Metanephros (tissue), 1 donor: Measurements from ENCODE around the gene ANKRD33. TPM values are rescaled to one million over a fixed set of nuclear protein-coding genes. Genes with fewer than 3 reads are reported as not detected.

Source experiments
- total RNA-seq: library from RNA; depleted of rRNA; stranded (reverse); fragments of >200 nt; gene quantifications from one replicate; pipeline ENCODE4 v1.2.3, GENCODE V29; 2014

The ANKRD33 gene
- 0.64 TPM for total RNA-seq

GRCh38 chr12:51887476-51888315, at the start of gene ANKRD33:
Gene ANKRD33 (plus strand): TSS chr12:51888103. CDS start chr12:51888187, 84 bp downstream.

GRCh38 chr12:51848326-51848727, 39.6 kb upstream of the ANKRD33 start, which contains the start of gene FIGNL2:
Gene FIGNL2 (minus strand): TSS chr12:51848718. CDS start chr12:51822413, 26,305 bp downstream.

GRCh38 chr12:51907083-51907855, 19.4 kb downstream of the ANKRD33 start, which contains the start of gene ACVRL1:
Gene ACVRL1 (plus strand): TSS chr12:51907504. CDS start chr12:51912475, 4,971 bp downstream.

Other genes starting within 250 kb of the ANKRD33 start
- 3.7 TPM for gene FIGNL2, start 39.4 kb upstream of the ANKRD33 start, total RNA-seq
- 72.2 TPM for gene ACVRL1, start 19.4 kb downstream of the ANKRD33 start, total RNA-seq
- 46.0 TPM for gene ACVR1B, start 63.6 kb downstream of the ANKRD33 start, total RNA-seq
- 17.7 TPM for gene TAMALIN, start 118.8 kb downstream of the ANKRD33 start, total RNA-seq
- gene NR4A1, start 163.3 kb downstream of the ANKRD33 start, total RNA-seq: 87.3 TPM
- gene ATG101, start 181.9 kb downstream of the ANKRD33 start, total RNA-seq: 21.0 TPM
- 0.35 TPM for gene SMIM41, start 191.6 kb downstream of the ANKRD33 start, total RNA-seq